ENCODE data around the gene MARK4.

GRCh38 chr19:45293682-45294081, 42.6 kb downstream of the MARK4 start:
- TF ChIP-seq EZH2 (IDR thresholded peaks at IDR 0.05; ENCODE audit: insufficient read depth, poor library complexity, severe bottlenecking) (no peak), EZH2phosphoT487 (IDR thresholded peaks at IDR 0.05; ENCODE audit: insufficient read depth, low read depth) (no peak)

Data from GM23248 (cell line).